Hepatocyte (in vitro differentiated cells): ENCODE data around the gene PRKG1. TPM values are rescaled to one million over a fixed set of nuclear protein-coding genes. Genes with fewer than 3 reads are reported as not detected.

Experiments
- DNase-seq: peaks from one replicate; pipeline ENCODE4 v3.0.0-alpha.2; 2016; ENCODE audit warnings: low spot score
- H2AFZ ChIP-seq: fragments of 200-600 bp; sonication (generic); 2 replicates; pipeline ENCODE4 v1.6.0; 2016; ENCODE audit warnings: antibody characterized with exemption, mild to moderate bottlenecking
- H3K27ac ChIP-seq: fragments of 200-600 bp; sonication (generic); 2 replicates; pipeline ENCODE4 v1.5.1; 2016; ENCODE audit warnings: mild to moderate bottlenecking
- H3K27me3 ChIP-seq: fragments of 200-600 bp; sonication (generic); 2 replicates; pipeline ENCODE4 v1.6.1; 2016
- H3K36me3 ChIP-seq: fragments of 200-600 bp; sonication (generic); replicated peaks from 2 replicates; pipeline ENCODE4 v1.5.1; 2016; ENCODE audit warnings: low read depth; ENCODE audit not compliant: insufficient read depth
- H3K4me1 ChIP-seq: fragments of 200-600 bp; sonication (generic); 2 replicates; pipeline ENCODE4 v1.5.1; 2016; ENCODE audit warnings: mild to moderate bottlenecking, moderate library complexity; ENCODE audit not compliant: insufficient read depth
- H3K4me2 ChIP-seq: fragments of 200-600 bp; sonication (generic); 2 replicates; pipeline ENCODE4 v1.6.0; 2016
- H3K4me3 ChIP-seq: fragments of 200-600 bp; sonication (generic); 2 replicates; pipeline ENCODE4 v1.5.1; 2016; ENCODE audit warnings: mild to moderate bottlenecking
- H3K79me2 ChIP-seq: fragments of 200-600 bp; sonication (generic); 2 replicates; pipeline ENCODE4 v1.6.0; 2017; ENCODE audit warnings: mild to moderate bottlenecking
- H3K9me2 ChIP-seq: fragments of 200-600 bp; sonication (generic); replicated peaks from 2 replicates; pipeline ENCODE4 v1.6.0; 2017; ENCODE audit warnings: mild to moderate bottlenecking; ENCODE audit not compliant: insufficient read depth
- H3K9me3 ChIP-seq: fragments of 200-600 bp; sonication (generic); 2 replicates; pipeline ENCODE4 v1.5.1; 2016; ENCODE audit warnings: low read depth, mild to moderate bottlenecking
- H4K20me1 ChIP-seq: fragments of 200-600 bp; sonication (generic); 2 replicates; pipeline ENCODE4 v1.6.0; 2016; ENCODE audit warnings: mild to moderate bottlenecking; ENCODE audit not compliant: insufficient read depth, poor library complexity, severe bottlenecking
- EZH2 ChIP-seq: fragments of 200-600 bp; sonication (generic); IDR thresholded peaks from 2 replicates; pipeline ENCODE4 v1.6.1; 2016; ENCODE audit warnings: antibody characterized with exemption, mild to moderate bottlenecking, borderline replicate concordance
- EZH2phosphoT487 ChIP-seq: fragments of 200-600 bp; sonication (generic); IDR thresholded peaks from one replicate; pipeline ENCODE4 v1.6.1; 2018; ENCODE audit warnings: antibody characterized with exemption, mild to moderate bottlenecking, low read depth, moderate library complexity; ENCODE audit not compliant: unreplicated experiment, severe bottlenecking
- WGBS: methylation state at CpG from one replicate; pipeline ENCODE4 v1.1.6; 2016; ENCODE audit warnings: low lambda C conversion rate; ENCODE audit errors: missing lambda C conversion rate; 5-methylcytosine and 5-hydroxymethylcytosine counted together
- polyA plus RNA-seq: library from polyadenylated mRNA; unstranded; fragments of >200 nt; fragmentation: Nextera tagmentation; extraction: Ambion mirVana; gene quantifications from 2 replicates; pipeline ENCODE4 v1.2.1, GENCODE V29; 2016
- total RNA-seq: library from RNA; depleted of rRNA; stranded (reverse); fragments of >200 nt; gene quantifications from 2 replicates; pipeline ENCODE4 v1.2.3, GENCODE V29; 2014
- TF ChIP-seq, protein P1 (sequence below): fragments of 200-600 bp; sonication (generic); IDR thresholded peaks from 2 replicates; pipeline ENCODE4 v1.5.1; 2016; ENCODE audit warnings: antibody characterized with exemption, mild to moderate bottlenecking; ENCODE audit not compliant: poor library complexity

Gene PRKG1
- total and polyA plus RNA-seq, 2 experiments from 2014 or later: 4.0 to 8.1 TPM

DNA sequence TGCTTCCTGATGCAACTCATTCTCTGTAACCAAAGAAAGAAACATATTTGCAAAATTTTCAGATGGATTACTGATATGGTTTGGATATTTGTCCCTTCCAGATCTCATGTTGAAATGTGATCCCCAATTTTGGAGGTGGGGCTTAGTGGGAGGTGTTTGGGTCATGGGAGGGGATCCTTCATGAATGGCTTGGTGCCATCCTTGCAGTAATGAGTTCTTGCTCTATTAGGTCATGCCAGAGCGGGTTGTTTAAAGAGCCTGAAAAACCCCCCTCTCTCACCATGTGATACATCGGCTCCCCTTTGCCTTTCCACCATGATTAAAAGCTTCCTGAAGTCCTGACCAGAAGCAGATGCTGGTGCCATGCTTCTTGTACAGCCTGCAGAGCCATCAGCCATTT, 43.8 kb upstream of the PRKG1 start:
- Histone ChIP-seq H3K27ac (no peak overlapping the region), H3K9me3 (no peaks in the 10 kb centered on the region), H3K9me2 (no peaks in the 10 kb centered on the region), H2AFZ (no peak overlapping the region), H3K79me2 (no peaks in the 10 kb centered on the region), H3K36me3 (no peaks in the 10 kb centered on the region), H4K20me1 (no peaks in the 10 kb centered on the region), H3K27me3 (peaks cover 7% of the 10 kb centered on the region), H3K4me3 (no peak overlapping the region), H3K4me2 (no peak overlapping the region), H3K4me1 (no peaks in the 10 kb centered on the region)
- TF ChIP-seq EZH2 (no peak), EZH2phosphoT487 (no peak)
- TF ChIP-seq, protein P1, sequence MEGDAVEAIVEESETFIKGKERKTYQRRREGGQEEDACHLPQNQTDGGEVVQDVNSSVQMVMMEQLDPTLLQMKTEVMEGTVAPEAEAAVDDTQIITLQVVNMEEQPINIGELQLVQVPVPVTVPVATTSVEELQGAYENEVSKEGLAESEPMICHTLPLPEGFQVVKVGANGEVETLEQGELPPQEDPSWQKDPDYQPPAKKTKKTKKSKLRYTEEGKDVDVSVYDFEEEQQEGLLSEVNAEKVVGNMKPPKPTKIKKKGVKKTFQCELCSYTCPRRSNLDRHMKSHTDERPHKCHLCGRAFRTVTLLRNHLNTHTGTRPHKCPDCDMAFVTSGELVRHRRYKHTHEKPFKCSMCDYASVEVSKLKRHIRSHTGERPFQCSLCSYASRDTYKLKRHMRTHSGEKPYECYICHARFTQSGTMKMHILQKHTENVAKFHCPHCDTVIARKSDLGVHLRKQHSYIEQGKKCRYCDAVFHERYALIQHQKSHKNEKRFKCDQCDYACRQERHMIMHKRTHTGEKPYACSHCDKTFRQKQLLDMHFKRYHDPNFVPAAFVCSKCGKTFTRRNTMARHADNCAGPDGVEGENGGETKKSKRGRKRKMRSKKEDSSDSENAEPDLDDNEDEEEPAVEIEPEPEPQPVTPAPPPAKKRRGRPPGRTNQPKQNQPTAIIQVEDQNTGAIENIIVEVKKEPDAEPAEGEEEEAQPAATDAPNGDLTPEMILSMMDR: no peak
- DNase-seq: no peak
- 95% methylated on average over 2 of the region's 2 CpGs for WGBS

DNA sequence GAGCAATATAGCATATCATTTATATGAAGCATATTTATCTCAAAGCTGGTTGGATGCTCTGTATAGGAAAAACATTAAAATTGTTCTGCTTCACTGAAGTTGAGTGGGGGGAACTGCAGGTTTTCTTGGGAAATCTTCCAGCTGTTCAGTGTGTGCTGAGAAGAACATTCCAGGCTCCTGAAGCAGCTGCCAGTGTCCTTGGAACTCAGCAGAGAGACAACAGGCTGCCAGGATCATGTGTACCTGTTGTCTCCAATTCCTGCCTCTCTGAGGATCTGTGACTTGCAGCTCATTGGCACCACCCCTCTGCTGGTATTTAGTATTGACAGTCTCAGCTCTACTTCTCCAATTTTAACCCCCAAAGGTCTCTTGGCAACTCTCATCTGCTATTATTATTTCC, 42.3 kb upstream of the PRKG1 start:
- TF ChIP-seq EZH2phosphoT487 (no peak), EZH2 (no peak)
- TF ChIP-seq, protein P1: no peak
- Histone ChIP-seq H2AFZ (no peak overlapping the region), H3K27ac (no peak overlapping the region), H3K4me3 (no peak overlapping the region), H4K20me1 (no peaks in the 10 kb centered on the region), H3K79me2 (no peaks in the 10 kb centered on the region), H3K27me3 (peaks cover 4% of the 10 kb centered on the region), H3K4me1 (no peaks in the 10 kb centered on the region), H3K4me2 (no peak overlapping the region), H3K36me3 (no peaks in the 10 kb centered on the region), H3K9me2 (no peaks in the 10 kb centered on the region), H3K9me3 (no peaks in the 10 kb centered on the region)
- DNase-seq: no peak

DNA sequence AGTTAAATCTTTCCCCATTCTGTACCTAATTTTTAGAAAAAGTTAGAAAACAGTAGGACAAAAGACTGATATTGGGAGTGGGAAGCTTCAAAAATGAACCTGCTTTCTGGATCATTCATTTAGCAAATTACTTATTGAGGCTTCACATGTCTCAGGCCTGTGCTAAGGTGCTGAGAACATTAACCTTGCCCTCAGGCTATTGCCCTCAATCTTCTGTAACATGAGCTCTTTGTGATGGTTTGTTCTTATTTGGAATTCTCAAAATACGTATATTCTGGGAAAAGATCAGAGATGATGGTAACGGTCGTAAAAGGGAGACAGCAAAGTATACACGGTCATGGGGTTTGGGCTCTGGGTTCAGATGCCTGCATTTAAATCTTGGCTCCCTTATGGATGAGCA, 39.5 kb upstream of the PRKG1 start:
- Histone ChIP-seq H4K20me1 (no peaks in the 10 kb centered on the region), H3K27me3 (no peaks in the 10 kb centered on the region), H2AFZ (no peak overlapping the region), H3K4me3 (no peak overlapping the region), H3K9me2 (no peaks in the 10 kb centered on the region), H3K4me1 (no peaks in the 10 kb centered on the region), H3K27ac (no peak overlapping the region), H3K9me3 (no peaks in the 10 kb centered on the region), H3K4me2 (no peak overlapping the region), H3K79me2 (no peaks in the 10 kb centered on the region), H3K36me3 (no peaks in the 10 kb centered on the region)
- WGBS: 72% methylated on average over 4 of the region's 4 CpGs
- DNase-seq: no peak
- TF ChIP-seq, protein P1: no peak
- TF ChIP-seq EZH2phosphoT487: no peak
- no peak for TF ChIP-seq EZH2

DNA sequence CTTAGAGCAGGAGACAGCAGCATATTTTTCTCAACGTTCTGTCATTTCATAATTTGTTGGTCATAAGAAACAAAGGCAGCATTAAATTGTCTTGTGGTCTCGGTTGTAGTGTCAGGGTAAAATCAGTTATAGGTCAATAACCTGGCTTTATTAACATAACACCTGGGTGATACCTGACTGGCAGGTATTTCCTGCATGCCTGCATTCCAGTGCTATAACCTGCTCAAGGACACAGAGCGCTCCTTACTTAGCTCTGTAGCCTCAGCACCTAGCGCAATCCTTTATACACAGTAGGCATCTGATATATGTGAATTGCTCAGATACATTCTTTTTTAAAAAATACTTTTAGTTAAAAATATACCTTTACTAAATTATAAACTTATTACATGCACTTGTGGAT, 38.9 kb upstream of the PRKG1 start:
- Histone ChIP-seq H2AFZ (no peak overlapping the region), H3K9me2 (no peaks in the 10 kb centered on the region), H3K27ac (no peak overlapping the region), H3K4me3 (no peak overlapping the region), H4K20me1 (no peaks in the 10 kb centered on the region), H3K4me1 (no peaks in the 10 kb centered on the region), H3K27me3 (no peaks in the 10 kb centered on the region), H3K9me3 (no peaks in the 10 kb centered on the region), H3K79me2 (no peaks in the 10 kb centered on the region), H3K36me3 (no peaks in the 10 kb centered on the region), H3K4me2 (no peak overlapping the region)
- TF ChIP-seq EZH2: no peak
- TF ChIP-seq, protein P1: no peak
- 88% methylated on average over 4 of the region's 4 CpGs for WGBS
- DNase-seq: no peak
